SK-N-SH (cell line): ENCODE data around the gene KRT33A. TPM values are rescaled to one million over a fixed set of nuclear protein-coding genes. Genes with fewer than 3 reads are reported as not detected.

ENCODE experiments used
- CTCF ChIA-PET: fragments of 300-600, 350-600 bp; formaldehyde crosslinking; extraction: SDS; loops from one replicate; lab custom pipeline; 2021; lab: Yijun Ruan, JAX
- POLR2A ChIA-PET: fragments of 350-600 bp; sonication (Branson Sonifier 250); formaldehyde crosslinking; extraction: SDS; loops from one replicate; lab custom pipeline; 2020; ENCODE audit warnings: antibody characterized with exemption, inconsistent platforms; lab: Yijun Ruan, JAX
- DNase-seq: peaks from one replicate; pipeline ENCODE4 v3.0.0; 2012
- H2AFZ ChIP-seq: fragments of 200-600 bp; sonication (generic); 2 replicates; pipeline ENCODE4 v1.8.1; 2016; ENCODE audit warnings: antibody characterized with exemption, mild to moderate bottlenecking, low read depth
- H3F3A ChIP-seq: fragments of 200-600 bp; sonication (generic); replicated peaks from 2 replicates; pipeline ENCODE3; 2016; ENCODE audit warnings: antibody characterized with exemption, mild to moderate bottlenecking; ENCODE audit not compliant: insufficient read depth
- H3K27ac ChIP-seq, 2 experiments: fragments of 200-500 bp in 1 of 2; fragments of 200-600 bp in 1 of 2; sonication (Bioruptor generic) in 1 of 2; sonication (generic), shearing (Covaris generic) in 1 of 2; 2 replicates each; pipeline versions ENCODE4 v1.5.1 to v1.6.1; 2014 to 2016; ENCODE audit warnings: low read depth in 2 of 2, inconsistent platforms in 1 of 2, low read length in 1 of 2, mild to moderate bottlenecking in 1 of 2, mixed read lengths in 1 of 2
- H3K27me3 ChIP-seq: fragments of 200-600 bp; sonication (generic), shearing (Covaris generic); 2 replicates; pipeline ENCODE4 v1.6.1; 2016; ENCODE audit warnings: mixed run types; ENCODE audit not compliant: insufficient read depth
- H3K36me3 ChIP-seq, 2 experiments: fragments of 200-500 bp in 1 of 2; fragments of 200-600 bp in 1 of 2; sonication (Bioruptor generic) in 1 of 2; sonication (generic) in 1 of 2; replicated peaks in 1 of 2; 2 replicates each; pipeline versions ENCODE3 to v1.5.1; 2014 to 2016; ENCODE audit warnings: low read length in 1 of 2, mild to moderate bottlenecking in 1 of 2; ENCODE audit not compliant: insufficient read depth in 2 of 2, control insufficient read depth in 1 of 2
- H3K4me1 ChIP-seq, 2 experiments: fragments of 200-500 bp in 1 of 2; fragments of 200-600 bp in 1 of 2; sonication (Bioruptor generic) in 1 of 2; sonication (generic), shearing (Covaris generic) in 1 of 2; 2 replicates each; pipeline versions ENCODE4 v1.5.1 to v1.6.1; 2014 to 2016; ENCODE audit warnings: low read depth in 1 of 2, low read length in 1 of 2, mixed run types in 1 of 2; ENCODE audit not compliant: insufficient read depth in 2 of 2, control insufficient read depth in 1 of 2
- H3K4me2 ChIP-seq: fragments of 200-600 bp; sonication (generic), shearing (Covaris generic); 2 replicates; pipeline ENCODE4 v1.6.1; 2017; ENCODE audit warnings: mixed run types
- H3K4me3 ChIP-seq, 2 experiments: fragments of 200-500 bp in 1 of 2; fragments of 200-600 bp in 1 of 2; sonication (Bioruptor generic) in 1 of 2; sonication (generic), shearing (Covaris generic) in 1 of 2; 2 replicates each; pipeline versions ENCODE4 v1.5.1 to v1.8.1; 2014 to 2016; ENCODE audit warnings: low read depth in 2 of 2, inconsistent platforms in 1 of 2, low read length in 1 of 2, mild to moderate bottlenecking in 1 of 2, mixed read lengths in 1 of 2, moderate library complexity in 1 of 2
- H3K79me2 ChIP-seq: fragments of 200-600 bp; sonication (generic); 2 replicates; pipeline ENCODE4 v1.8.1; 2017; ENCODE audit warnings: mild to moderate bottlenecking; ENCODE audit not compliant: insufficient read depth
- H3K9ac ChIP-seq: fragments of 200-600 bp; sonication (generic); 2 replicates; pipeline ENCODE4 v1.6.1; 2017; ENCODE audit warnings: mixed run types
- H3K9me2 ChIP-seq: fragments of 200-600 bp; sonication (generic); 2 replicates; pipeline ENCODE4 v1.6.1; 2017; ENCODE audit warnings: mixed run types
- H3K9me3 ChIP-seq: fragments of 200-600 bp; sonication (generic); 2 replicates; pipeline ENCODE4 v1.6.1; 2017; ENCODE audit warnings: mixed run types, mild to moderate bottlenecking, moderate library complexity
- H4K20me1 ChIP-seq: fragments of 200-600 bp; sonication (generic); 2 replicates; pipeline ENCODE4 v1.6.1; 2017; ENCODE audit warnings: mild to moderate bottlenecking, mixed run types; ENCODE audit not compliant: insufficient read depth
- CHD2 ChIP-seq: fragments of 150-350 bp; IDR thresholded peaks from 2 replicates; pipeline ENCODE4 v1.6.1; 2018; ENCODE audit warnings: low read length; ENCODE audit not compliant: partially characterized antibody
- ELF1 ChIP-seq: IDR thresholded peaks from 2 replicates; pipeline ENCODE4 v1.4.0; 2012
- EP300 ChIP-seq, 2 experiments: IDR thresholded peaks; 2 replicates each; pipeline versions ENCODE4 v1.4.0 to v1.6.1; 2012; ENCODE audit warnings: borderline replicate concordance in 1 of 2, low read depth in 1 of 2, low read length in 1 of 2
- EZH2phosphoT487 ChIP-seq: fragments of 200-600 bp; sonication (generic); IDR thresholded peaks from 2 replicates; pipeline ENCODE4 v1.6.1; 2017; ENCODE audit warnings: low read depth, mixed run types, mild to moderate bottlenecking, antibody characterized with exemption, moderate library complexity, borderline replicate concordance
- FOXJ3 ChIP-seq: sonication (generic); formaldehyde crosslinking; IDR thresholded peaks from 2 replicates; pipeline ENCODE4 v1.5.1; 2020; ENCODE audit warnings: mild to moderate bottlenecking, missing genetic modification reagents
- FOXM1 ChIP-seq: IDR thresholded peaks from 2 replicates; pipeline ENCODE4 v1.4.0; 2012; ENCODE audit warnings: low read depth, mild to moderate bottlenecking
- GABPA ChIP-seq: IDR thresholded peaks from 2 replicates; pipeline ENCODE4 v1.4.0; 2012; ENCODE audit warnings: low read depth, mild to moderate bottlenecking
- GATA2 ChIP-seq: sonication (generic); formaldehyde crosslinking; IDR thresholded peaks from 2 replicates; pipeline ENCODE4 v1.5.0; 2020; ENCODE audit warnings: mild to moderate bottlenecking, missing genetic modification reagents
- JUND ChIP-seq: IDR thresholded peaks from 2 replicates; pipeline ENCODE4 v1.4.0; 2012
- NFIC ChIP-seq: IDR thresholded peaks from 2 replicates; pipeline ENCODE4 v1.4.0; 2012; ENCODE audit warnings: borderline replicate concordance
- RCOR1 ChIP-seq: fragments of 150-350 bp; IDR thresholded peaks from 2 replicates; pipeline ENCODE4 v1.6.1; 2017; ENCODE audit warnings: antibody characterized with exemption, low read length
- RXRA ChIP-seq: IDR thresholded peaks from 2 replicates; pipeline ENCODE4 v1.4.0; 2012; ENCODE audit warnings: low read depth, mild to moderate bottlenecking, borderline replicate concordance
- SMC3 ChIP-seq: IDR thresholded peaks from 2 replicates; pipeline ENCODE4 v1.6.1; 2012; ENCODE audit warnings: low read depth, low read length, improper control_type of control experiment
- TAF1 ChIP-seq: IDR thresholded peaks from 2 replicates; pipeline ENCODE4 v1.6.1; 2012; ENCODE audit warnings: low read depth, mild to moderate bottlenecking, low read length, moderate library complexity, borderline replicate concordance
- TCF12 ChIP-seq: IDR thresholded peaks from 2 replicates; pipeline ENCODE4 v1.4.0; 2012
- TEAD4 ChIP-seq: IDR thresholded peaks from 2 replicates; pipeline ENCODE4 v1.4.0; 2012; ENCODE audit warnings: mild to moderate bottlenecking, borderline replicate concordance; ENCODE audit not compliant: insufficient read depth
- WGBS: methylation state at CpG from one replicate; pipeline ENCODE4 v1.1.6; 2017; ENCODE audit warnings: low lambda C conversion rate; 5-methylcytosine and 5-hydroxymethylcytosine counted together
- polyA plus RNA-seq, 3 experiments: library from polyadenylated mRNA; depleted of rRNA; stranded (reverse); fragments of >200 nt; gene quantifications; 2 replicates each; pipeline ENCODE4 v1.2.3, GENCODE V29; 2012
- TF ChIP-seq, protein P1 (sequence below): IDR thresholded peaks from 2 replicates; pipeline ENCODE4; 2012
- TF ChIP-seq, protein P2 (sequence below): IDR thresholded peaks from 2 replicates; pipeline ENCODE4 v1.4.0; 2012; ENCODE audit warnings: low read depth
- TF ChIP-seq, protein P3 (sequence below): IDR thresholded peaks from 2 replicates; pipeline ENCODE4 v1.4.0; 2012; ENCODE audit warnings: low read depth, borderline replicate concordance

Gene KRT33A
- polyA plus RNA-seq, 1 of the 3 experiments (the other 2 are of a cell fraction) = not detected

DNA sequence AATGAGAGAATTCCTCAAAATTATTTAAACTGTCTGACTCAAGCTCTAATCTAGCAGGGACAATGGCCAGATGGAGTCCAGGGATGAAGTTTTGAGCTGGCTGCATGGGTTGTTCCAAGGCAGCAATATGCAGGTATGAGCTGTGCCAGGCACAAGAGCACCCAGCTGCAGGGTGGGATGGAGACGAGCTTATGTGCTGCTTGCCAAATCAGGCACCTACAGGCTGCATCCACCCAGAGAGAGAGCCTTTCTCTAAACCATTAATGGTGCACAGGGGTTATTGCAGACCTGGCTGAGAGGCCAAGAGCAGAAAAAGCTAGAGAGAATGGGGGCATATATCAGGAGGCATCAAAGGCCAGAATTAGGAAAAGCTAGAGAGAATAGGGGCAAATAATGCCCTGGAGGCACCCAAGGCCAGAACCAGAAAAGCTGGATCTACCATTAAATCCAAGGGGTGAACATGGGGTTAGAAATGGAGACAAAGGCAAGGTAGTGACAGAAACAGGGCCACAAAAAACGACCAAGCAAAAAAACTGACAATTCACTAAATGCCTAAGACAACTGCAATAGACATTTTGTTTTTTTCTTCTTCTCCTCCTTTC is 11.0 kb downstream of the KRT33A start:
- no peaks in the 10 kb centered on the region for H3K79me2 ChIP-seq
- H3K9ac ChIP-seq = no peak overlapping the region
- H3F3A ChIP-seq = no peaks in the 10 kb centered on the region
- TF ChIP-seq GATA2 (no peak), EZH2phosphoT487 (no peak), TCF12 (no peak), EP300 (IDR thresholded peaks at IDR 0.05; ENCODE audit: borderline replicate concordance in 1 of 2, low read depth in 1 of 2, low read length in 1 of 2) (no peak), TEAD4 (no peak), RXRA (no peak), JUND (no peak), GABPA (no peak), NFIC (no peak), TAF1 (no peak), FOXM1 (no peak), RCOR1 (no peak), SMC3 (no peak), FOXJ3 (CRISPR knock-in tag) (no peak), CHD2 (no peak), ELF1 (no peak)
- TF ChIP-seq, protein P1, sequence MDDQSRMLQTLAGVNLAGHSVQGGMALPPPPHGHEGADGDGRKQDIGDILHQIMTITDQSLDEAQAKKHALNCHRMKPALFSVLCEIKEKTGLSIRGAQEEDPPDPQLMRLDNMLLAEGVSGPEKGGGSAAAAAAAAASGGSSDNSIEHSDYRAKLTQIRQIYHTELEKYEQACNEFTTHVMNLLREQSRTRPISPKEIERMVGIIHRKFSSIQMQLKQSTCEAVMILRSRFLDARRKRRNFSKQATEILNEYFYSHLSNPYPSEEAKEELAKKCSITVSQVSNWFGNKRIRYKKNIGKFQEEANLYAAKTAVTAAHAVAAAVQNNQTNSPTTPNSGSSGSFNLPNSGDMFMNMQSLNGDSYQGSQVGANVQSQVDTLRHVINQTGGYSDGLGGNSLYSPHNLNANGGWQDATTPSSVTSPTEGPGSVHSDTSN = no peak
- TF ChIP-seq, protein P2, sequence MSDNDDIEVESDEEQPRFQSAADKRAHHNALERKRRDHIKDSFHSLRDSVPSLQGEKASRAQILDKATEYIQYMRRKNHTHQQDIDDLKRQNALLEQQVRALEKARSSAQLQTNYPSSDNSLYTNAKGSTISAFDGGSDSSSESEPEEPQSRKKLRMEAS = no peak
- TF ChIP-seq, protein P3, sequence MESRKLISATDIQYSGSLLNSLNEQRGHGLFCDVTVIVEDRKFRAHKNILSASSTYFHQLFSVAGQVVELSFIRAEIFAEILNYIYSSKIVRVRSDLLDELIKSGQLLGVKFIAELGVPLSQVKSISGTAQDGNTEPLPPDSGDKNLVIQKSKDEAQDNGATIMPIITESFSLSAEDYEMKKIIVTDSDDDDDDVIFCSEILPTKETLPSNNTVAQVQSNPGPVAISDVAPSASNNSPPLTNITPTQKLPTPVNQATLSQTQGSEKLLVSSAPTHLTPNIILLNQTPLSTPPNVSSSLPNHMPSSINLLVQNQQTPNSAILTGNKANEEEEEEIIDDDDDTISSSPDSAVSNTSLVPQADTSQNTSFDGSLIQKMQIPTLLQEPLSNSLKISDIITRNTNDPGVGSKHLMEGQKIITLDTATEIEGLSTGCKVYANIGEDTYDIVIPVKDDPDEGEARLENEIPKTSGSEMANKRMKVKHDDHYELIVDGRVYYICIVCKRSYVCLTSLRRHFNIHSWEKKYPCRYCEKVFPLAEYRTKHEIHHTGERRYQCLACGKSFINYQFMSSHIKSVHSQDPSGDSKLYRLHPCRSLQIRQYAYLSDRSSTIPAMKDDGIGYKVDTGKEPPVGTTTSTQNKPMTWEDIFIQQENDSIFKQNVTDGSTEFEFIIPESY = no peak
- CTCF ChIA-PET = interaction anchor here (0.9 to 1.7 kb wide), 3 partner anchors 8 to 323 kb away, joined by 3 to 10 read pairs (median 5); no protein-coding TSS in a partner anchor
- H3K27ac ChIP-seq = no peak overlapping the region
- H2AFZ ChIP-seq = no peak overlapping the region
- H3K27me3 ChIP-seq = no peaks in the 10 kb centered on the region
- peaks cover 6% of the 10 kb centered on the region; the same call in 1 of the 2 replicates for H3K9me3 ChIP-seq
- POLR2A ChIA-PET = no interaction called here
- H4K20me1 ChIP-seq = no peaks in the 10 kb centered on the region
- H3K36me3 ChIP-seq = no peaks in the 10 kb centered on the region
- H3K4me1 ChIP-seq = no peaks in the 10 kb centered on the region
- no peak overlapping the region for H3K4me3 ChIP-seq
- no peaks in the 10 kb centered on the region for H3K9me2 ChIP-seq
- WGBS = 10% methylated on average over 2 of the region's 2 CpGs
- DNase-seq = no peak
- no peak overlapping the region for H3K4me2 ChIP-seq
